H9 (cell line): ENCODE measurements around the gene ZNF547. TPM values are rescaled to one million over a fixed set of nuclear protein-coding genes. Genes with fewer than 3 reads are reported as not detected.
A peak's percentile ranks its signal among the peaks of the same experiment; 100 is the strongest.

Source experiments
- DNase-seq: peaks from one replicate; pipeline ENCODE4 v3.0.0-alpha.2; 2017
- H2AFZ ChIP-seq: one replicate; pipeline ENCODE4 v1.6.1; 2013; ENCODE audit warnings: mild to moderate bottlenecking, low read length, control low read depth, moderate library complexity
- H2AK5ac ChIP-seq: 2 replicates; pipeline ENCODE4 v1.6.1; 2013; ENCODE audit warnings: low read length, control low read depth, mixed read lengths; ENCODE audit not compliant: insufficient read length
- H2BK120ac ChIP-seq: one replicate; pipeline ENCODE4 v1.6.1; 2013; ENCODE audit warnings: low read depth, mild to moderate bottlenecking, low read length, control low read depth, inconsistent platforms; ENCODE audit not compliant: poor library complexity, severe bottlenecking
- H2BK12ac ChIP-seq: 2 replicates; pipeline ENCODE4 v1.6.1; 2013; ENCODE audit warnings: low read length, control low read depth, mixed read lengths, low read depth; ENCODE audit not compliant: insufficient read length
- H2BK15ac ChIP-seq: 2 replicates; pipeline ENCODE4 v1.6.1; 2013; ENCODE audit warnings: low read depth, low read length, control low read depth
- H2BK20ac ChIP-seq: one replicate; pipeline ENCODE4 v1.6.1; 2013; ENCODE audit warnings: low read depth, mild to moderate bottlenecking, low read length, control low read depth, inconsistent platforms; ENCODE audit not compliant: poor library complexity, severe bottlenecking
- H2BK5ac ChIP-seq: 2 replicates; pipeline ENCODE4 v1.6.1; 2013; ENCODE audit warnings: low read length, control low read depth, mixed read lengths; ENCODE audit not compliant: insufficient read length
- H3K14ac ChIP-seq: 2 replicates; pipeline ENCODE4 v1.6.1; 2013; ENCODE audit warnings: low read length, control low read depth; ENCODE audit not compliant: insufficient read depth
- H3K18ac ChIP-seq: 2 replicates; pipeline ENCODE4 v1.6.1; 2013; ENCODE audit warnings: low read depth, mild to moderate bottlenecking, mixed read lengths, low read length, control low read depth; ENCODE audit not compliant: insufficient read length
- H3K23ac ChIP-seq: 2 replicates; pipeline ENCODE4 v1.6.1; 2013; ENCODE audit warnings: low read length, control low read depth, mixed read lengths, low read depth; ENCODE audit not compliant: insufficient read length
- H3K23me2 ChIP-seq: 2 replicates; pipeline ENCODE4 v1.6.1; 2013; ENCODE audit warnings: low read depth, mild to moderate bottlenecking, mixed read lengths, low read length, control low read depth; ENCODE audit not compliant: insufficient read length, poor library complexity, severe bottlenecking
- H3K27ac ChIP-seq: 2 replicates; pipeline ENCODE4 v1.5.1; 2013; ENCODE audit warnings: low read length, control low read depth, mixed read lengths, low read depth; ENCODE audit not compliant: insufficient read length
- H3K27me3 ChIP-seq: 2 replicates; pipeline ENCODE4 v1.6.1; 2013; ENCODE audit warnings: low read length, control low read depth, inconsistent platforms; ENCODE audit not compliant: insufficient read depth
- H3K4ac ChIP-seq: 2 replicates; pipeline ENCODE4 v1.6.1; 2013; ENCODE audit warnings: low read depth, mild to moderate bottlenecking, control low read depth, inconsistent platforms, low read length, moderate library complexity
- H3K4me1 ChIP-seq: 2 replicates; pipeline ENCODE4 v1.6.1; 2013; ENCODE audit warnings: low read length, control low read depth, inconsistent platforms; ENCODE audit not compliant: insufficient read depth
- H3K4me2 ChIP-seq: 2 replicates; pipeline ENCODE4 v1.6.1; 2013; ENCODE audit warnings: low read length, control low read depth, mixed read lengths; ENCODE audit not compliant: insufficient read length, insufficient read depth
- H3K56ac ChIP-seq: 2 replicates; pipeline ENCODE4 v1.6.1; 2013; ENCODE audit warnings: low read depth, mild to moderate bottlenecking, mixed read lengths, low read length, control low read depth; ENCODE audit not compliant: insufficient read length
- H3K79me1 ChIP-seq: 2 replicates; pipeline ENCODE4 v1.6.1; 2013; ENCODE audit warnings: low read depth, mild to moderate bottlenecking, moderate library complexity, low read length, control low read depth, inconsistent platforms; ENCODE audit not compliant: insufficient read depth, poor library complexity, severe bottlenecking
- H3K79me2 ChIP-seq: 2 replicates; pipeline ENCODE4 v1.6.1; 2013; ENCODE audit warnings: low read length, control low read depth, inconsistent platforms; ENCODE audit not compliant: insufficient read depth
- H3K9ac ChIP-seq: 2 replicates; pipeline ENCODE4 v1.6.1; 2013; ENCODE audit warnings: low read length, control low read depth, mixed read lengths; ENCODE audit not compliant: insufficient read length; ENCODE audit errors: extremely low read depth
- H3K9me3 ChIP-seq: one replicate; pipeline ENCODE4 v1.6.1; 2013; ENCODE audit warnings: low read depth, low read length, inconsistent platforms; ENCODE audit not compliant: control insufficient read depth
- H3T11ph ChIP-seq: one replicate; pipeline ENCODE4 v1.6.1; 2013; ENCODE audit warnings: mild to moderate bottlenecking, low read length, control low read depth, inconsistent platforms
- H4K20me1 ChIP-seq: one replicate; pipeline ENCODE4 v1.6.1; 2013; ENCODE audit not compliant: control insufficient read depth, insufficient read length, insufficient read depth
- H4K5ac ChIP-seq: 2 replicates; pipeline ENCODE4 v1.6.1; 2013; ENCODE audit warnings: low read depth, mild to moderate bottlenecking, mixed read lengths, low read length, control low read depth; ENCODE audit not compliant: insufficient read length
- H4K8ac ChIP-seq: replicated peaks from 2 replicates; pipeline ENCODE4 v1.6.1; 2013; ENCODE audit warnings: low read length, control low read depth, mixed read lengths, low read depth; ENCODE audit not compliant: insufficient read length
- H4K91ac ChIP-seq: 2 replicates; pipeline ENCODE4 v1.6.1; 2013; ENCODE audit warnings: low read depth, mild to moderate bottlenecking, moderate library complexity, mixed read lengths, low read length, control low read depth; ENCODE audit not compliant: insufficient read length
- H3K27ac Mint-ChIP-seq, 3 experiments: 2 replicates in 2 of 3; 3 replicates in 1 of 3; pipeline ENCODE4 v1.8.0; 2020 to 2021; ENCODE audit warnings: mixed read lengths in 3 of 3, mild to moderate bottlenecking in 1 of 3, moderate library complexity in 1 of 3
- H3K27me3 Mint-ChIP-seq: 2 replicates; pipeline ENCODE4 v1.8.0; 2021; ENCODE audit warnings: low read depth, mild to moderate bottlenecking, moderate library complexity, mixed read lengths
- H3K36me3 Mint-ChIP-seq, 3 experiments: 2 replicates in 2 of 3; 3 replicates in 1 of 3; pipeline ENCODE4 v1.8.0; 2020 to 2021; ENCODE audit warnings: low read depth in 3 of 3, mixed read lengths in 3 of 3; ENCODE audit not compliant: insufficient read depth in 1 of 3
- H3K4me1 Mint-ChIP-seq, 2 experiments: 2 replicates each; pipeline ENCODE4 v1.8.0; 2020; ENCODE audit warnings: mixed read lengths in 2 of 2
- H3K4me3 Mint-ChIP-seq, 2 experiments: 2 replicates in 1 of 2; 3 replicates in 1 of 2; pipeline ENCODE4 v1.8.0; 2020 to 2021; ENCODE audit warnings: mild to moderate bottlenecking in 2 of 2, mixed read lengths in 2 of 2, moderate library complexity in 1 of 2
- H3K9me3 Mint-ChIP-seq, 2 experiments: 2 replicates in 1 of 2; 3 replicates in 1 of 2; pipeline ENCODE4 v1.8.0; 2020; ENCODE audit warnings: mild to moderate bottlenecking in 2 of 2, mixed read lengths in 2 of 2, moderate library complexity in 1 of 2
- WGBS: extraction: QIAGEN DNeasy Blood & Tissue Kit; methylation state at CpG from one replicate; pipeline ENCODE4 v1.1.7; 2013; ENCODE audit warnings: missing lambda C conversion rate, low lambda C conversion rate, mixed read lengths; ENCODE audit not compliant: insufficient read length; ENCODE audit errors: extremely low coverage; 5-methylcytosine and 5-hydroxymethylcytosine counted together
- total RNA-seq: library from RNA; stranded (reverse); gene quantifications from 2 replicates; pipeline ENCODE4 v1.2.1, GENCODE V29; 2021
- TF ChIP-seq, protein P1 (sequence below): fragments of 200-600 bp; sonication (generic); conservative IDR thresholded peaks from 3 replicates; pipeline ENCODE4 v1.8.0; 2021; ENCODE audit warnings: antibody characterized with exemption, mild to moderate bottlenecking

The ZNF547 gene
- total RNA-seq, 1 experiment from 2014 or later: 3.8 TPM

DNA sequence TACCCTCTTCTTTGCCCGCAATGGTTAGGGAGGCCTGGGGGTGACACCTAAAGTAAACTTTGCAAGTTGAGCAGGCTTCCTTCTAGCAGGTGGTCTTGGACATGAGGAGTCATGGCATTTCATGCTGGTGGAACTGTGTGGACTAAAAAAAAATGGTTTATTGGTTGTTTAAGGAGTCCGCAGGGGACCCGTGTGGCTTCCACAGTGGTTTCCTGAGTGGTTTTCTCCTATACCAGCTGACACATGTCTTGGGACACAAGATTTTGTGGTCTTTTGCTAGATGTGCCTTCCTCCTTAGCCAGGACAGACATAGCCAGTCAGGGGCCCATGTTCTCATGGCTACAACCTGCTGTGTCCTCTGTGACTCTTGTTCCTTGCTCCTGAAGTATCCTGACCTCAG, 41.6 kb upstream of the ZNF547 start:
- Mint-ChIP-seq H3K9me3 (no peaks in the 10 kb centered on the region), H3K4me1 (peaks cover 23 to 31% of the 10 kb centered on the region in 2 experiments), H3K36me3 (peaks cover 5 to 26% (median 25%) of the 10 kb centered on the region in 3 experiments), H3K4me3 (peak overlapping the region; percentile 80 to 90), H3K27ac (no peak overlapping the region; a peak in 1 of 7 replicates), H3K27me3 (peaks cover 2% of the 10 kb centered on the region; the same call in 1 of the 2 replicates)
- no CpG with 5 or more reads among the region's 3 CpGs for WGBS
- Histone ChIP-seq H3K27ac (no peak overlapping the region), H3K9me3 (no peaks in the 10 kb centered on the region), H2BK15ac (no peak overlapping the region), H2AFZ (no peak overlapping the region), H4K91ac (no peak overlapping the region), H3K27me3 (no peaks in the 10 kb centered on the region), H2BK120ac (no peak overlapping the region), H3K79me1 (no peaks in the 10 kb centered on the region), H2BK12ac (no peak overlapping the region), H3K23ac (no peak overlapping the region), H2BK5ac (no peak overlapping the region), H3K79me2 (peaks cover 2% of the 10 kb centered on the region; the same call in 1 of the 2 replicates), H2BK20ac (no peak overlapping the region), H3T11ph (no peak overlapping the region), H3K4me2 (peak overlapping the region; percentile 81), H4K20me1 (no peaks in the 10 kb centered on the region), H3K23me2 (no peaks in the 10 kb centered on the region), H3K9ac (no peak overlapping the region), H4K5ac (no peak overlapping the region), H3K4me1 (no peaks in the 10 kb centered on the region), H3K14ac (no peak overlapping the region), H2AK5ac (no peak overlapping the region), H4K8ac (no peak overlapping the region), H3K4ac (no peak overlapping the region), H3K56ac (no peak overlapping the region), H3K18ac (no peak overlapping the region)
- no peak for DNase-seq
- TF ChIP-seq, protein P1, sequence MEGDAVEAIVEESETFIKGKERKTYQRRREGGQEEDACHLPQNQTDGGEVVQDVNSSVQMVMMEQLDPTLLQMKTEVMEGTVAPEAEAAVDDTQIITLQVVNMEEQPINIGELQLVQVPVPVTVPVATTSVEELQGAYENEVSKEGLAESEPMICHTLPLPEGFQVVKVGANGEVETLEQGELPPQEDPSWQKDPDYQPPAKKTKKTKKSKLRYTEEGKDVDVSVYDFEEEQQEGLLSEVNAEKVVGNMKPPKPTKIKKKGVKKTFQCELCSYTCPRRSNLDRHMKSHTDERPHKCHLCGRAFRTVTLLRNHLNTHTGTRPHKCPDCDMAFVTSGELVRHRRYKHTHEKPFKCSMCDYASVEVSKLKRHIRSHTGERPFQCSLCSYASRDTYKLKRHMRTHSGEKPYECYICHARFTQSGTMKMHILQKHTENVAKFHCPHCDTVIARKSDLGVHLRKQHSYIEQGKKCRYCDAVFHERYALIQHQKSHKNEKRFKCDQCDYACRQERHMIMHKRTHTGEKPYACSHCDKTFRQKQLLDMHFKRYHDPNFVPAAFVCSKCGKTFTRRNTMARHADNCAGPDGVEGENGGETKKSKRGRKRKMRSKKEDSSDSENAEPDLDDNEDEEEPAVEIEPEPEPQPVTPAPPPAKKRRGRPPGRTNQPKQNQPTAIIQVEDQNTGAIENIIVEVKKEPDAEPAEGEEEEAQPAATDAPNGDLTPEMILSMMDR: no peak
